GM21526 (cell line): ENCODE results near the gene SYCP2.
"Not testable (repeated sequence)": the region's sequence is repeated elsewhere in the genome, so short reads cannot be mapped to it uniquely, and the experiment has no call there.

Experiments used
- ATAC-seq: cut with Tn5 transposase; IDR thresholded peaks from one replicate; pipeline ENCODE4 v1.9.1; 2021; ENCODE audit warnings: moderate library complexity; ENCODE audit not compliant: unreplicated experiment, low FRiP score

SYCP2 gene

GRCh38 chr20:59933296-59933848 lies at the start of gene SYCP2:
Gene SYCP2, minus strand, starts transcription at chr20:59933637. Its CDS starts 11,224 bp downstream, at chr20:59922413.
- no peak for ATAC-seq

GRCh38 chr20:59983076-59983475 lies 49.6 kb upstream of the SYCP2 start:
- ATAC-seq = no peak

GRCh38 chr20:59977086-59977485 lies 43.6 kb upstream of the SYCP2 start:
- ATAC-seq = no peak

GRCh38 chr20:59976156-59976782 lies 42.8 kb upstream of the SYCP2 start:
- ATAC-seq = no peak

GRCh38 chr20:59972037-59972801 lies 38.8 kb upstream of the SYCP2 start:
- no peak for ATAC-seq

GRCh38 chr20:59971428-59971827 lies 38.0 kb upstream of the SYCP2 start:
- ATAC-seq = no peak

- no peak for ATAC-seq
Observed at GRCh38 chr20:59966428-59966827, 33.0 kb upstream of the SYCP2 start.

- ATAC-seq = no peak
Observed at GRCh38 chr20:59962155-59962554, 28.7 kb upstream of the SYCP2 start.

- no peak for ATAC-seq
Observed at GRCh38 chr20:59961423-59961822, 28.0 kb upstream of the SYCP2 start.

GRCh38 chr20:59958626-59959025 lies 25.2 kb upstream of the SYCP2 start:
- no peak for ATAC-seq

GRCh38 chr20:59958123-59958522 lies 24.7 kb upstream of the SYCP2 start, which contains the start of gene CDH26:
Gene CDH26, plus strand, starts transcription at chr20:59958423. Its CDS starts 304 bp downstream, at chr20:59958727.
- no peak for ATAC-seq

GRCh38 chr20:59957568-59957967 lies 24.1 kb upstream of the SYCP2 start:
- ATAC-seq = not testable (repeated sequence)

- ATAC-seq = no peak
Observed at GRCh38 chr20:59955131-59955796, 21.8 kb upstream of the SYCP2 start.

- no peak for ATAC-seq
Observed at GRCh38 chr20:59954718-59955117, 21.3 kb upstream of the SYCP2 start.

GRCh38 chr20:59949911-59950310 lies 16.5 kb upstream of the SYCP2 start:
- no peak for ATAC-seq

GRCh38 chr20:59948828-59949720 lies 15.6 kb upstream of the SYCP2 start:
- peak; percentile 63 for ATAC-seq

GRCh38 chr20:59948212-59948611 lies 14.8 kb upstream of the SYCP2 start:
- no peak for ATAC-seq

GRCh38 chr20:59947376-59947775 lies 13.9 kb upstream of the SYCP2 start:
- no peak for ATAC-seq

- ATAC-seq = no peak
Observed at GRCh38 chr20:59945731-59946130, 12.3 kb upstream of the SYCP2 start.

- ATAC-seq = no peak
Observed at GRCh38 chr20:59945175-59945574, 11.7 kb upstream of the SYCP2 start.
